Common myeloid progenitor, CD34-positive (primary cell): Measurements from ENCODE around the gene ARHGAP15.
A peak's percentile ranks its signal among the peaks of the same experiment; 100 is the strongest.
"Not testable (repeated sequence)": the region's sequence is repeated elsewhere in the genome, so short reads cannot be mapped to it uniquely, and the experiment has no call there.

Source experiments
- CTCF ChIA-PET: fragments of 350-600 bp; sonication (Branson Sonifier 250); formaldehyde crosslinking; loops from one replicate; lab custom pipeline; 2021; ENCODE audit warnings: antibody characterized with exemption; lab: Charles Lee
- POLR2A ChIA-PET: fragments of 350-600 bp; sonication (Branson Sonifier 250); formaldehyde crosslinking; loops from one replicate; lab custom pipeline; 2021; ENCODE audit warnings: antibody characterized with exemption; lab: Charles Lee
- DNase-seq, 3 donors: peaks; one replicate each; pipeline versions ENCODE4 v3.0.0 to v3.0.0-alpha.2; 2013
- H3K27ac ChIP-seq, 2 experiments: 1 replicate in 1 of 2; 2 replicates in 1 of 2; pipeline ENCODE4 v1.7.0; 2013; ENCODE audit warnings: inconsistent platforms in 2 of 2, low read length in 2 of 2, mild to moderate bottlenecking in 2 of 2, low read depth in 1 of 2, moderate library complexity in 1 of 2; ENCODE audit not compliant: severe bottlenecking in 2 of 2, insufficient read depth in 1 of 2, poor library complexity in 1 of 2
- H3K27me3 ChIP-seq, 5 experiments: replicated peaks in 2 of 5; 1 replicate in 3 of 5; 2 replicates in 2 of 5; pipeline versions ENCODE4 v1.6.1 to v1.7.0; 2013; ENCODE audit warnings: low read length in 4 of 5, mild to moderate bottlenecking in 2 of 5, moderate library complexity in 2 of 5, inconsistent platforms in 1 of 5; ENCODE audit not compliant: insufficient read depth in 5 of 5, control insufficient read depth in 4 of 5
- H3K36me3 ChIP-seq, 4 experiments: 1 replicate in 2 of 4; 2 replicates in 2 of 4; pipeline versions ENCODE4 v1.6.1 to v1.7.0; 2013; ENCODE audit warnings: low read length in 3 of 4, control low read depth in 1 of 4, mild to moderate bottlenecking in 1 of 4; ENCODE audit not compliant: control insufficient read depth in 4 of 4, insufficient read depth in 4 of 4
- H3K4me1 ChIP-seq, 4 experiments: 1 replicate in 3 of 4; 2 replicates in 1 of 4; pipeline versions ENCODE4 v1.6.1 to v1.7.1; 2013; ENCODE audit warnings: low read length in 3 of 4, mild to moderate bottlenecking in 3 of 4, control low read depth in 1 of 4, inconsistent platforms in 1 of 4, moderate library complexity in 1 of 4; ENCODE audit not compliant: control insufficient read depth in 4 of 4, insufficient read depth in 4 of 4; ENCODE audit errors: control extremely low read depth in 1 of 4
- H3K4me3 ChIP-seq, 7 experiments: 1 replicate in 4 of 7; 2 replicates in 3 of 7; pipeline versions ENCODE4 v1.5.1 to v1.7.0; 2013; ENCODE audit warnings: mild to moderate bottlenecking in 7 of 7, low read length in 6 of 7, moderate library complexity in 6 of 7, inconsistent platforms in 2 of 7, low read depth in 2 of 7, control low read depth in 1 of 7; ENCODE audit not compliant: insufficient read depth in 4 of 7, control insufficient read depth in 1 of 7; ENCODE audit errors: extremely low read depth in 1 of 7
- H3K9me3 ChIP-seq, 5 experiments: 1 replicate in 4 of 5; 2 replicates in 1 of 5; pipeline versions ENCODE4 v1.6.1 to v1.7.1; 2013; ENCODE audit warnings: low read length in 4 of 5, mild to moderate bottlenecking in 2 of 5, inconsistent platforms in 1 of 5, low read depth in 1 of 5, moderate library complexity in 1 of 5; ENCODE audit not compliant: control insufficient read depth in 4 of 5, insufficient read depth in 2 of 5; ENCODE audit errors: control extremely low read depth in 1 of 5
- WGBS: methylation state at CpG from one replicate; pipeline ENCODE4 v1.1.5; 2013; ENCODE audit not compliant: insufficient coverage; 5-methylcytosine and 5-hydroxymethylcytosine counted together

ARHGAP15 gene

DNA sequence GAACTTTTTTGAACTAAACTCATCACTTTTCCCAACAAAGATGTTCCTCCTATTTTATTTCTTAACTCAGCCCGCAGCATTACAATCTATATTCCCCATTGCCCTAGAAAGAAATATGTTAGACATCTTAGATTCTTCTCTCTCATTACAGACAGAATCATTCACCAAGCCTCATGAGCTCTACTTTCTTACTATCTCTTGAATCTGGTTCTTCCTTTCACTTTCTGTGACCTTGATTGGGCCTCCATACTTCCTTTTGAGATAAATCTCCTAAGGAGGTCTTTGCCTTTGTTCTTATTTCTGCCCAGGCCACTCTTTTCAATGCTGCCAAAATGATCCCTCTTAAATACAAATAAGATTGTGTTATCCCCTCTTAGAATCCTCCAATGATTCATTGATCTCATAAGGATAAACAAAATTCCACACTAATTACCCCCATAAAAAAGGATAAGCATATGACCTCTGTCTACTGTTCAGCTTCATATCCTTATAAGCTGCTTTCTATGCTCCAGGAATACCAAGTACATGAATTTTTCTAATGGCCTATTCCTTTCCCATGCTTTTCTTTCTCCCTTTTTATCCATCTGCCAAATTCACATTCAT is 400.0 kb downstream of the ARHGAP15 start:
- H3K27ac ChIP-seq = no peak overlapping the region
- ChIA-PET CTCF (no interaction called here), POLR2A (interaction anchor here (0.6 to 0.9 kb wide), 2 partner anchors 165 to 804 kb away, joined by 3 read pairs; no protein-coding TSS in a partner anchor)
- H3K4me1 ChIP-seq = peaks cover 0 to 13% (median 2%) of the 10 kb centered on the region in 4 experiments
- peaks cover 8 to 19% (median 13%) of the 10 kb centered on the region in 4 experiments for H3K36me3 ChIP-seq
- H3K27me3 ChIP-seq = no peaks in the 10 kb centered on the region
- no peak overlapping the region for H3K4me3 ChIP-seq
- no peaks in the 10 kb centered on the region for H3K9me3 ChIP-seq
- DNase-seq = no peak
- WGBS = 100% methylated on average over 1 of the region's 1 CpG

GRCh38 chr2:143530758-143531157 is 401.5 kb downstream of the ARHGAP15 start:
- ChIA-PET POLR2A (no interaction called here), CTCF (interaction anchor here (1.1 kb wide), 1 partner anchor 17 kb away, joined by 3 read pairs; no protein-coding TSS in a partner anchor)
- WGBS = no CpG with 5 or more reads among the region's 2 CpGs
- peak in 1 of 3 donors; percentile 6 for DNase-seq
- no peaks in the 10 kb centered on the region for H3K9me3 ChIP-seq
- no peaks in the 10 kb centered on the region for H3K27me3 ChIP-seq
- no peak overlapping the region for H3K4me3 ChIP-seq
- H3K36me3 ChIP-seq = peaks cover 8 to 19% (median 11%) of the 10 kb centered on the region in 4 experiments
- H3K4me1 ChIP-seq = no peaks in the 10 kb centered on the region
- H3K27ac ChIP-seq = no peak overlapping the region

GRCh38 chr2:143532061-143532460 is 402.8 kb downstream of the ARHGAP15 start:
- CTCF ChIA-PET = no interaction called here
- Histone ChIP-seq H3K9me3 (peaks cover 0 to 2% (median 0%) of the 10 kb centered on the region in 5 experiments), H3K27ac (no peak overlapping the region), H3K4me3 (no peak overlapping the region), H3K36me3 (peaks cover 8 to 15% (median 13%) of the 10 kb centered on the region in 4 experiments), H3K4me1 (no peaks in the 10 kb centered on the region), H3K27me3 (no peaks in the 10 kb centered on the region)
- DNase-seq = no peak
- POLR2A ChIA-PET = no interaction called here

DNA sequence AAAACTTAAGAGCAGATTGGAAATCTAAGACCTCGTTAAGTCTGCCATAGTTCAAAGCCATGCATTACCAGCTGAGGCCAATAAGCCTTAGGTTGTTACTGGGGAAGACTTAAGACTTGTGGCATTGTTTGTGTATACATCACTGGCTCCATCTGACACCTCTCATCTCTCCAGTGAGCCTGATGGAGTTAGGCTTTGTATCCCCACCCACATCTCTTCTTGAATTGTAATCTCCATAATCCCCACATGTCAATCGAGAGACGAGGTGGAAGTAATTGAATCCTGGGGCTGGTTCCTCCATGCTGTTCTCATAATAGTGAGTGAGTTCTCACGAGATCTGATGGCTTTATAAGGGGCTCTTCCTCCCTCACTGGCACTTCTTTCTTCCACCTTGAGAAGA is 404.6 kb downstream of the ARHGAP15 start:
- ChIA-PET POLR2A (no interaction called here), CTCF (no interaction called here)
- DNase-seq = no peak
- WGBS = 93% methylated on average over 3 of the region's 4 CpGs
- no peaks in the 10 kb centered on the region for H3K27me3 ChIP-seq
- H3K4me3 ChIP-seq = no peak overlapping the region
- H3K4me1 ChIP-seq = no peaks in the 10 kb centered on the region
- H3K9me3 ChIP-seq = peaks cover 0 to 2% (median 0%) of the 10 kb centered on the region in 5 experiments
- H3K36me3 ChIP-seq = peaks cover 8 to 15% (median 13%) of the 10 kb centered on the region in 4 experiments
- no peak overlapping the region for H3K27ac ChIP-seq

GRCh38 chr2:143535802-143536201 is 406.6 kb downstream of the ARHGAP15 start:
- ChIA-PET CTCF (no interaction called here), POLR2A (no interaction called here)
- H3K9me3 ChIP-seq = peaks cover 0 to 2% (median 0%) of the 10 kb centered on the region in 5 experiments
- H3K4me3 ChIP-seq = no peak overlapping the region
- WGBS = no CpG with 5 or more reads among the region's 2 CpGs
- DNase-seq = no peak
- peaks cover 2 to 15% (median 11%) of the 10 kb centered on the region in 4 experiments for H3K36me3 ChIP-seq
- no peaks in the 10 kb centered on the region for H3K27me3 ChIP-seq
- H3K4me1 ChIP-seq = no peaks in the 10 kb centered on the region
- H3K27ac ChIP-seq = no peak overlapping the region

DNA sequence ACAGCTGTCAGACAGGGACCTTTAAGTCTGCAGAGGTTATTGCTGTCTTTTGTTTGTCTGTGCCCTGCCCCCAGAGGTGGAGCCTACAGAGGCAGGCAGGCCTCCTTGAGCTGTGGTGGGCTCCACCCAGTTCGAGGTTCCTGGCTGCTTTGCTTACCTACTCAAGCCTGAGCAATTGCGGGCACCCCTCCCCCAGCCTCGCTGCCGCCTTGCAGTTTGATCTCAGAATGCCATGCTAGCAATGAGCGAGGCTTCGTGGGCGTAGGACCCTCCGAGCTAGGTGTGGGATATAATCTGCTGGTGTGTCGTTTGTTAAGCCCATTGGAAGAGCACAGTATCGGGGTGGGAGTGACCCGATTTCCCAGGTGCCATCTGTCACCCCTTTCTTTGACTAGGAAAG is 412.7 kb downstream of the ARHGAP15 start:
- CTCF ChIA-PET, DNase-seq, POLR2A ChIA-PET, H3K27ac ChIP-seq, H3K9me3 ChIP-seq, H3K27me3 ChIP-seq, H3K4me1 ChIP-seq, H3K4me3 ChIP-seq: not testable (repeated sequence)
- H3K36me3 ChIP-seq = peaks cover 3 to 13% (median 7%) of the 10 kb centered on the region in 4 experiments
- 83% methylated on average over 6 of the region's 11 CpGs for WGBS

GRCh38 chr2:143545059-143545948 is 416.1 kb downstream of the ARHGAP15 start:
- DNase-seq = no peak
- no peak overlapping the region for H3K27ac ChIP-seq
- no peak overlapping the region for H3K4me3 ChIP-seq
- no peaks in the 10 kb centered on the region for H3K4me1 ChIP-seq
- peaks cover 3 to 18% (median 7%) of the 10 kb centered on the region in 4 experiments for H3K36me3 ChIP-seq
- no peaks in the 10 kb centered on the region for H3K27me3 ChIP-seq
- ChIA-PET CTCF (no interaction called here), POLR2A (no interaction called here)
- peaks cover 0 to 8% (median 6%) of the 10 kb centered on the region in 5 experiments for H3K9me3 ChIP-seq
- WGBS = 93% methylated on average over 2 of the region's 7 CpGs
